GM18861 (cell line): Measurements from ENCODE around the gene CDKN2B-AS1.
"Not testable (repeated sequence)": the region's sequence is repeated elsewhere in the genome, so short reads cannot be mapped to it uniquely, and the experiment has no call there.

Experiments used
- ATAC-seq: cut with Tn5 transposase; IDR thresholded peaks from one replicate; pipeline ENCODE4 v1.9.1; 2021; ENCODE audit not compliant: unreplicated experiment

CDKN2B-AS1 gene

GRCh38 chr9:21994556-21995005 lies at the start of gene CDKN2B-AS1:
Gene CDKN2B-AS1, plus strand, starts transcription at chr9:21994791.
- ATAC-seq: peak; percentile 35

DNA sequence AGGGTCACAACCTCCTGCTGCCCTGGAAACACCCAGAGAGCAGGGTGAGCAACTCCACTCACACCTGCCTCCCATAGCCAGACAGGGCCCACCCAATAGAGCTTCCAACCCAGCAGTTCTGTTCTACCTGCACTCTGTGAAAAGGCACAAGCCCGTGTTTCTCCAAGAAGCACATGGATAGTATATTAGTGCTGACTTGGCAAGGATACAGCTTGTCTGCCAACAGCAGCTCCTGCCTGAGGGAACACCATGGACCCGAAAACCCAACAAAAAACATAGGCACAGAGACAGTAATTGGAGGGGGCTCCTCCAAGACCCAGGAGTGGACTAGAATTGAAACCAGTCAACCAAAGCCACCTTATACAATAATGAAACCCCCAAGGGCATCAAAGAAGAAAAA lies 49.0 kb upstream of the CDKN2B-AS1 start:
- no peak for ATAC-seq

DNA sequence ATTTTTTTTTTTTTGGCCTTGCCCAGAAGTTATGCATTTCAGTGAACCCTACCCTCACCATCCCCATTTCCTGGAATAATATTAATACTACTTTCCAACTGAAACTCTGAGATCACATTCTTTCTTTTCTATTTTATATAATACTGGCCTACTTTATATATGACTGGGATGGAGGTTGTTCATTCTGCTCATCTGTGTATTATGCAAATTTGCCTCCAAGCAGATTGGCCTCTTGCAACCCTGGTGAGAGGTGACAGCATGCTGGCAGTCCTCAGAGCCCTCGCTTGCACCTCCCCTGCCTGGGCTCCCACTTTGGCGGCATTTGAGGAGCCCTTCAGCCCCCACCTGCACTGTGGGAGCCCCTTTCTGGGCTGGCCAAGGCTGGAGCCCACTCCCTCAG lies 35.8 kb upstream of the CDKN2B-AS1 start:
- ATAC-seq: no peak

GRCh38 chr9:21959268-21959667 lies 35.3 kb upstream of the CDKN2B-AS1 start:
- not testable (repeated sequence) for ATAC-seq

DNA sequence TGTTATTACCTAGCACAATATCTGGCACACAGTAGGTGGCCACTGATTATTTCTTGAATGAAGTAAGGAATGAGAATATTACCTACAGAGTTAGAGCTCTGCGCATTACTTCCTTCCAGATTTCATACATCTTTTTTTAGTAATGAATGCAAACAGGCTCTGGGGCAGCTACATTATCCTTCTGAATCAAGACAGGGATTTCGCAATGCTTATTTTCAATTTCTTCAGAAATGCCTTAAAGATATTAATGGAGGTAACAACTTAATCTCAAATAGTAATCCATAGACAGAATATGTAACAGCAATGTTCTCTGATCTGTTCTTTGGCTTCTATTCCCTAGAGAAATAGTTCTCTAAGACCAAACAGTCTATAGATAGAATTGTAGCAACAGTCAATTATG lies 33.0 kb upstream of the CDKN2B-AS1 start:
- no peak for ATAC-seq

DNA sequence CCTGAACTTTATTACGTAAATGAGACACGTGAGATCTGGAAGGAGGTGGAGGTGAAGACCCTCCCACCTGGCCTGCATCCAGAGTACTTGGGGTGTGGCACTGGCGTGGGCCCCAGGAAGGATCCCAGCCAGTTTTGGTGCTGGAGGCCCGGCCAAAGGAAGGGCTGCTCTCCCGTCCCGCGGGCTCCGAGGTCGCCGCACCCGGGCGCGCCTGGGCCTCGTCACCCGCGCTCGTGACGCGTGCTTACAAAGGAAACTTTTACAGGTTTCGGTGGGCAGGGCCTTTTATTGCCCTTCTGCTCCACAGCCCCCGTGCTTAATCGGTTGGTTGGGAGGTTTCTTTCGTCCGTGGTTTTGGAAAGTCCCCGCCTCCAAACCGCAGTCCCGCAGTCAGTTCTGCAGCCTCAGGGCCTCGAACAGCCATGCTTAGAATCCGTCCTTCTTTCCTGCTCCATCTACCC lies 29.6 kb upstream of the CDKN2B-AS1 start:
- peak; percentile 44 for ATAC-seq

GRCh38 chr9:21965401-21965951 lies 29.1 kb upstream of the CDKN2B-AS1 start:
- ATAC-seq: peak; percentile 77

GRCh38 chr9:21966140-21966851 lies 28.3 kb upstream of the CDKN2B-AS1 start:
- no peak for ATAC-seq

GRCh38 chr9:21967169-21967568 lies 27.4 kb upstream of the CDKN2B-AS1 start:
- ATAC-seq: no peak

DNA sequence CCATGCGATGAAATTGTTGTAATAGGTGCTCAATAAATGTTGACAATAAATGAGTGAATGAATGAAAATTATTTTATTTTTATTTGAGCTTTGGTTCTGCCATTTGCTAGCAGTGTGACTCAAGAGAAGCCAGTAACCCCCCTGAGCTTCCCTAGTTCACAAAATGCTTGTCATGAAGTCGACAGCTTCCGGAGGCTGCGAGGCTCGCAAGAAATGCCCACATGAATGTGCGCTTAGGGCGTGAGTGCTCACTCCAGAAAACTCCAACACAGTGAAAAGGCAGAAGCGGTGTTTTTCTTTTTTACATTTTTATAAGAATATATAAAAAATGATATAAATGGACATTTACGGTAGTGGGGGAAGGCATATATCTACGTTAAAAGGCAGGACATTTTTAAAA lies 26.9 kb upstream of the CDKN2B-AS1 start:
- no peak for ATAC-seq

DNA sequence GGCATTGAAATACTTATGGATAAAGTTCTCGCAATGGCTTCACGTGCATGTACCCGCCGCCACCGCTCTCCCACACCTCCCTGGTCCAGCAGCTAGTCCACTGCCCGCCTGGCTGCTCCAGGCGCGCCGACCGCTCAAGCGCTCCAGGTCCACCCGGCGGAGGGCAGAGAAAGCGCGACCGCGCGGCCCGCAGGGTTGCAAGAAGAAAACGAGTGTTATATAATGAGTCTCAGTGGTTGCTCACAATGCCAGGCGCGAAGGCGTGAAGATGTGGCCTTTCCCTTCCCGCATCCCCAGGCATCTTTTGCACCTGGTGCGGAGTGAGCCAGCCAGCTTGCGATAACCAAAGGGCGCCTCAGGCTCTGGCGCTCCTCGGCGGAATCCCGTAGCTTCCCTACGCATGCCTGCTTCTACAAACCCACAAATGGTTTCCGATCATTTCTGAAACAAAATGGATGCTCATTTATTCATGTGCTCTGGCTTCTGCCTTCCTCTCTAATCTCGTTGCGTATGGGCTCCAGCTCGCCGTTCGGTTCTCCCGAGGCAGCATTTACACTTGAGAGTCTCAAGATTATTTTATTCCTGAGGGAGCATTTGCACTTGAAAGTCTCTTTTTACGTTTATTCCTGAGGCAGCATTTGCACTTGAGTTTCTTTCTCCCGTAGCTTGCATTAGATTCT lies 26.1 kb upstream of the CDKN2B-AS1 start:
- ATAC-seq: no peak

DNA sequence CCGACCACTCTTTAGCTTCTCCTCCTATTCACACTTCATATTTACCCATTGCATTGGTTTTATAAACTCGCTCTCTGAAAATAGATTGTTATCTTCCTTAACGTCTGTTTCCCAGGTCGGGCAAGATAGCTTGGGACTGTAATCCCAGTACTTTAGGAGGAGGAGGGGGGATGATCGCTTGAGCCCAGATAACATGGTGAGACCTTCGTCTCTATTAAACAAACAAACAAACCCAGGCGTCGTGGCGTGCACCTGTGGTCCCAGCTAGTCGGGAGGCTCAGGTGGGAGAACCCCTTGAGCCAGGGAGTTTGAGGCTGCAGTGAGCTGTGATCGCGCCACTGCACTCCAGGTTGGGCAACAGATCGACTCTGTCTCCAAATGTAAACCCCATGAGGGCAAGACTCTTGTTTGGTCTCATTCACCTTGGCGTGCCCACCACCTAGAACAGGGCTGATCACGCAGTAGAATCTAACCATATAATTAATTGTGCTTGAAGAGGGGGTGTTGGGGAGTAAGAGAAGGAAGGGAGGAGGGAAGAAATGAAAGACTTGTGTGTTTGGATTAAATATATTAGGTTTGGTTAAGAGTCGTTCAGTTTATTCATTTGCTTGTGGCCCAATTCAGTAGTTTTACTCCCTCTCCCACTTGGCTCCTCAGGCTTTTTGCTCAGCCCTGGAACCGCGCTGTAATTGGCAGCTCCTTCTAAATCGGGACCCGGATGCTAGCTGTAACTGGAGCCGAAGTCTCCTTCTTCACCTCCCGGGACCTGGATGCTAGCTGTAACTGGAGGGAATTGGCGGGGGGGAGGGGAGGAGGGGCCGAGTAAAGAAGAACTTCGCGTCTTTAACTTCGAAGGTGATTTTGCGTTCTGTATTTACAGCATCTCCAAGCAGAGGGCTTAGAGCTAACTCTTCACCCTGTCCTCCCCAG lies 25.3 kb upstream of the CDKN2B-AS1 start:
- no peak for ATAC-seq

- ATAC-seq: no peak
Measured at GRCh38 chr9:21969951-21970799, 24.4 kb upstream of the CDKN2B-AS1 start.

- no peak for ATAC-seq
Measured at GRCh38 chr9:21970800-21971640, 23.6 kb upstream of the CDKN2B-AS1 start.

DNA sequence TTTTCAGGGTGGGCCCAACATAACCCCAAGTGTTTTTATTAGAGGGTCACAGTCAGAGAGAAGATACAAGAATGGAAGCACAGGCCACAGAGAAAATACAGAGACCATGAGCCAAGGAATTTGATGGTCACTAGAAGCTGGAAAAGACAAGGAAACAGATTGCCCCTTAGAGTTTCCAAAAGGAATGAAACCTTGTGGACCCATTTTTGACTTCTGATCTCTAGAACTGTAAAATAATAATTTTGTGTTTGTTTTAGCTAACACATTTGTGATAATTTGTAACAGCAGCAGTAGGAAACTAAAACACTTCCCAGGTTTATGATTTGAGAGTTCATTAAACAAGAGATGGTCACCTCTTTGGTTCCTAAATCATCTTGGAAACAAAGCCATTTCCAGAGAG lies 22.2 kb upstream of the CDKN2B-AS1 start:
- no peak for ATAC-seq

- ATAC-seq: no peak
Measured at GRCh38 chr9:21974343-21974721, 20.3 kb upstream of the CDKN2B-AS1 start.

- ATAC-seq: peak; percentile 49
Measured at GRCh38 chr9:21974722-21975409, 19.7 kb upstream of the CDKN2B-AS1 start.

DNA sequence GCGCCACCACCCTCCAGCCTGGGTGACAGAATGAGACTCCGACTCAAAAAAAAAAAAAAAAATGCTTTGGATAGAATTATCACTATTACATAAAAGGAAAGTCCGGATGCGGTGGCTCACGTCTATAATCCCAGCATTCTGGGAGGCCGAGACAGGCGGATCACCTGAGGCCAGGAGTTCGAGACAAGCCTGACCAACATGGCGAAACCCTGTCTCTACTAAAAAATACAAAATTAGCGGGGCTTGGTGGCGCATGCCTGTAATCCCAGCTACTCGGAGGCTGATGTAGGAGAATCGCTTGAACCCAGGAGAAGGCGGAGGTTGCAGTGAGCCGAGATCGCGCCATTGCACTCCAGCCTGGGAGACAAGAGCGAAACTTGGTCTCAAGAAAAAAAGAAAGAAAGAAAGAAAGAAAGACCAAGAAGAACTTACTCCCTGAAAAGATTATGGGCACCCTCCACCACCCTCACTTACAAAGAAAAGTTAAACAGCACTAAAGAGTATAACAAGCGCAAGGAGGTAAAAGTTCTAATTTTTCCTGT lies 18.2 kb upstream of the CDKN2B-AS1 start:
- ATAC-seq: no peak
